Stimulated activated CD8-positive, alpha-beta memory T cell treated with anti-CD3 and anti-CD28 coated beads, Interleukin-12 subunit alpha, Interleukin-12 subunit beta, amount 100 ng/mL, for 24 hours (primary cell): ENCODE measurements around the gene GALNT10.

ENCODE experiments used
- DNase-seq: peaks from one replicate; pipeline ENCODE4 v3.0.0-alpha.2; 2020; ENCODE audit errors: extremely low read depth

The GALNT10 gene

GRCh38 chr5:154406826-154407225 lies 216.3 kb downstream of the GALNT10 start:
- no peak for DNase-seq

GRCh38 chr5:154408811-154409210 lies 218.3 kb downstream of the GALNT10 start:
- no peak for DNase-seq

GRCh38 chr5:154409230-154409840 lies 218.8 kb downstream of the GALNT10 start:
- no peak for DNase-seq

GRCh38 chr5:154410008-154410407 lies 219.5 kb downstream of the GALNT10 start:
- DNase-seq, result no peak

- no peak for DNase-seq
Measured at GRCh38 chr5:154410786-154411185, 220.3 kb downstream of the GALNT10 start.

- no peak for DNase-seq
Measured at GRCh38 chr5:154411338-154411737, 220.8 kb downstream of the GALNT10 start.

GRCh38 chr5:154412316-154412715 lies 221.8 kb downstream of the GALNT10 start:
- no peak for DNase-seq

- DNase-seq, result no peak
Measured at GRCh38 chr5:154412925-154413324, 222.4 kb downstream of the GALNT10 start.

- no peak for DNase-seq
Measured at GRCh38 chr5:154415114-154415513, 224.6 kb downstream of the GALNT10 start.

- no peak for DNase-seq
Measured at GRCh38 chr5:154418344-154418820, 227.8 kb downstream of the GALNT10 start.

GRCh38 chr5:154419236-154419635 lies 228.7 kb downstream of the GALNT10 start:
- no peak for DNase-seq

GRCh38 chr5:154421868-154422267 lies 231.3 kb downstream of the GALNT10 start:
- DNase-seq, result no peak

- DNase-seq, result no peak
Measured at GRCh38 chr5:154422298-154422697, 231.8 kb downstream of the GALNT10 start.

- DNase-seq, result no peak
Measured at GRCh38 chr5:154428208-154428607, 237.7 kb downstream of the GALNT10 start.

GRCh38 chr5:154429341-154429740 lies 238.8 kb downstream of the GALNT10 start:
- no peak for DNase-seq

- DNase-seq, result no peak
Measured at GRCh38 chr5:154430466-154430865, 239.9 kb downstream of the GALNT10 start.

GRCh38 chr5:154430961-154431630 lies 240.6 kb downstream of the GALNT10 start:
- DNase-seq, result no peak

GRCh38 chr5:154435226-154435625 lies 244.7 kb downstream of the GALNT10 start:
- no peak for DNase-seq

GRCh38 chr5:154437281-154437965 lies 246.9 kb downstream of the GALNT10 start:
- DNase-seq, result no peak

GRCh38 chr5:154440540-154440939 lies 250.0 kb downstream of the GALNT10 start:
- DNase-seq, result no peak

- DNase-seq, result no peak
Measured at GRCh38 chr5:154442801-154443200, 252.3 kb downstream of the GALNT10 start.

- no peak for DNase-seq
Measured at GRCh38 chr5:154444556-154445421, 254.3 kb downstream of the GALNT10 start.
